Measurements from ENCODE around the gene ARHGEF17. TPM values are rescaled to one million over a fixed set of nuclear protein-coding genes. Genes with fewer than 3 reads are reported as not detected.

The ARHGEF17 gene
- total RNA-seq, 2 donors from 2014 or later: 0.95 TPM; not detected in 1

GRCh38 chr11:73396251-73396930 lies 88.3 kb downstream of the ARHGEF17 start:
- Mint-ChIP-seq H3K4me3 (no peak overlapping the region), H3K27me3 (no peaks in the 10 kb centered on the region), H3K9me3 (no peaks in the 10 kb centered on the region), H3K36me3 (no peaks in the 10 kb centered on the region), H3K27ac (no peak overlapping the region), H3K4me1 (ENCODE audit: low read depth in 2 of 2) (peaks cover 0 to 15% of the 10 kb centered on the region in 2 donors)
- ATAC-seq: no peak
- no peak for DNase-seq (ENCODE audit: low spot score)

- DNase-seq (ENCODE audit: low spot score): no peak
- Mint-ChIP-seq H3K4me1 (ENCODE audit: low read depth in 2 of 2) (peaks cover 0 to 15% of the 10 kb centered on the region in 2 donors), H3K36me3 (no peaks in the 10 kb centered on the region), H3K27me3 (no peaks in the 10 kb centered on the region), H3K9me3 (no peaks in the 10 kb centered on the region), H3K27ac (no peak overlapping the region), H3K4me3 (no peak overlapping the region)
- no peak for ATAC-seq
Measured at GRCh38 chr11:73396985-73397384, 88.9 kb downstream of the ARHGEF17 start.

- Mint-ChIP-seq H3K4me1 (ENCODE audit: low read depth in 2 of 2) (peaks cover 0 to 10% of the 10 kb centered on the region in 2 donors), H3K9me3 (no peaks in the 10 kb centered on the region), H3K27ac (peak overlapping the region in 1 of 2 donors; percentile 9), H3K36me3 (no peaks in the 10 kb centered on the region), H3K4me3 (no peak overlapping the region), H3K27me3 (no peaks in the 10 kb centered on the region)
- ATAC-seq: no peak
- no peak for DNase-seq (ENCODE audit: low spot score)
Measured at GRCh38 chr11:73397468-73398131, 89.5 kb downstream of the ARHGEF17 start.

GRCh38 chr11:73398132-73398526 lies 90.1 kb downstream of the ARHGEF17 start:
- peak overlapping the region in 1 of 2 donors; percentile 9 for H3K27ac Mint-ChIP-seq
- peaks cover 0 to 10% of the 10 kb centered on the region in 2 donors for H3K4me1 Mint-ChIP-seq (ENCODE audit: low read depth in 2 of 2)
- ATAC-seq (no peak), DNase-seq (ENCODE audit: low spot score) (no peak)
- no peaks in the 10 kb centered on the region for H3K36me3 Mint-ChIP-seq
- no peaks in the 10 kb centered on the region for H3K9me3 Mint-ChIP-seq
- no peak overlapping the region for H3K4me3 Mint-ChIP-seq
- H3K27me3 Mint-ChIP-seq: no peaks in the 10 kb centered on the region

GRCh38 chr11:73398721-73399120 lies 90.6 kb downstream of the ARHGEF17 start:
- Mint-ChIP-seq H3K9me3 (no peaks in the 10 kb centered on the region), H3K4me3 (no peak overlapping the region), H3K36me3 (no peaks in the 10 kb centered on the region), H3K27me3 (no peaks in the 10 kb centered on the region), H3K27ac (no peak overlapping the region), H3K4me1 (ENCODE audit: low read depth in 2 of 2) (peaks cover 0 to 10% of the 10 kb centered on the region in 2 donors)
- DNase-seq (ENCODE audit: low spot score) (no peak), ATAC-seq (no peak)

GRCh38 chr11:73399159-73399590 lies 91.1 kb downstream of the ARHGEF17 start:
- peaks cover 0 to 10% of the 10 kb centered on the region in 2 donors for H3K4me1 Mint-ChIP-seq (ENCODE audit: low read depth in 2 of 2)
- H3K27ac Mint-ChIP-seq: no peak overlapping the region
- ATAC-seq (no peak), DNase-seq (ENCODE audit: low spot score) (no peak)
- no peaks in the 10 kb centered on the region for H3K27me3 Mint-ChIP-seq
- no peaks in the 10 kb centered on the region for H3K36me3 Mint-ChIP-seq
- no peak overlapping the region for H3K4me3 Mint-ChIP-seq
- H3K9me3 Mint-ChIP-seq: no peaks in the 10 kb centered on the region

- H3K4me3 Mint-ChIP-seq: no peak overlapping the region
- ATAC-seq (no peak), DNase-seq (ENCODE audit: low spot score) (no peak)
- H3K27ac Mint-ChIP-seq: no peak overlapping the region
- H3K27me3 Mint-ChIP-seq: no peaks in the 10 kb centered on the region
- peaks cover 0 to 10% of the 10 kb centered on the region in 2 donors for H3K4me1 Mint-ChIP-seq (ENCODE audit: low read depth in 2 of 2)
- H3K36me3 Mint-ChIP-seq: no peaks in the 10 kb centered on the region
- no peaks in the 10 kb centered on the region for H3K9me3 Mint-ChIP-seq
Measured at GRCh38 chr11:73399636-73400035, 91.6 kb downstream of the ARHGEF17 start.

- H3K27ac Mint-ChIP-seq: no peak overlapping the region
- no peaks in the 10 kb centered on the region for H3K36me3 Mint-ChIP-seq
- ATAC-seq (no peak), DNase-seq (ENCODE audit: low spot score) (no peak)
- H3K9me3 Mint-ChIP-seq: no peaks in the 10 kb centered on the region
- no peak overlapping the region for H3K4me3 Mint-ChIP-seq
- H3K4me1 Mint-ChIP-seq (ENCODE audit: low read depth in 2 of 2): peaks cover 0 to 10% of the 10 kb centered on the region in 2 donors
- H3K27me3 Mint-ChIP-seq: no peaks in the 10 kb centered on the region
Measured at GRCh38 chr11:73400293-73400692, 92.2 kb downstream of the ARHGEF17 start.

- Mint-ChIP-seq H3K9me3 (no peaks in the 10 kb centered on the region), H3K27me3 (no peaks in the 10 kb centered on the region), H3K4me3 (no peak overlapping the region), H3K4me1 (ENCODE audit: low read depth in 2 of 2) (peaks cover 0 to 10% of the 10 kb centered on the region in 2 donors), H3K27ac (no peak overlapping the region), H3K36me3 (no peaks in the 10 kb centered on the region)
- DNase-seq (ENCODE audit: low spot score): no peak
- no peak for ATAC-seq
Measured at GRCh38 chr11:73401217-73401923, 93.3 kb downstream of the ARHGEF17 start.

- H3K27me3 Mint-ChIP-seq: no peaks in the 10 kb centered on the region
- DNase-seq (ENCODE audit: low spot score) (no peak), ATAC-seq (no peak)
- H3K9me3 Mint-ChIP-seq: no peaks in the 10 kb centered on the region
- H3K27ac Mint-ChIP-seq: no peak overlapping the region
- no peaks in the 10 kb centered on the region for H3K36me3 Mint-ChIP-seq
- no peak overlapping the region for H3K4me3 Mint-ChIP-seq
- peaks cover 0 to 8% of the 10 kb centered on the region in 2 donors for H3K4me1 Mint-ChIP-seq (ENCODE audit: low read depth in 2 of 2)
Measured at GRCh38 chr11:73401924-73402833, 94.1 kb downstream of the ARHGEF17 start.

GRCh38 chr11:73402834-73403185 lies 94.7 kb downstream of the ARHGEF17 start:
- H3K27ac Mint-ChIP-seq: no peak overlapping the region
- H3K27me3 Mint-ChIP-seq: no peaks in the 10 kb centered on the region
- DNase-seq (ENCODE audit: low spot score): no peak
- ATAC-seq: no peak
- H3K4me1 Mint-ChIP-seq (ENCODE audit: low read depth in 2 of 2): peaks cover 0 to 8% of the 10 kb centered on the region in 2 donors
- H3K36me3 Mint-ChIP-seq: no peaks in the 10 kb centered on the region
- no peaks in the 10 kb centered on the region for H3K9me3 Mint-ChIP-seq
- H3K4me3 Mint-ChIP-seq: no peak overlapping the region

GRCh38 chr11:73403541-73403940 lies 95.5 kb downstream of the ARHGEF17 start:
- Mint-ChIP-seq H3K4me3 (no peak overlapping the region), H3K4me1 (ENCODE audit: low read depth in 2 of 2) (peaks cover 0 to 8% of the 10 kb centered on the region in 2 donors), H3K9me3 (no peaks in the 10 kb centered on the region), H3K36me3 (no peaks in the 10 kb centered on the region), H3K27me3 (no peaks in the 10 kb centered on the region), H3K27ac (no peak overlapping the region)
- ATAC-seq (no peak), DNase-seq (ENCODE audit: low spot score) (no peak)

- H3K27ac Mint-ChIP-seq: no peak overlapping the region
- DNase-seq (ENCODE audit: low spot score) (no peak), ATAC-seq (no peak)
- no peak overlapping the region for H3K4me3 Mint-ChIP-seq
- H3K4me1 Mint-ChIP-seq (ENCODE audit: low read depth in 2 of 2): peaks cover 0 to 11% of the 10 kb centered on the region in 2 donors
- H3K9me3 Mint-ChIP-seq: no peaks in the 10 kb centered on the region
- no peaks in the 10 kb centered on the region for H3K27me3 Mint-ChIP-seq
- H3K36me3 Mint-ChIP-seq: peaks cover 4% of the 10 kb centered on the region
Measured at GRCh38 chr11:73404048-73404447, 96.0 kb downstream of the ARHGEF17 start.

All from natural killer cell treated with Interleukin-12 subunit alpha and Interleukin-12 subunit beta and Interleukin-15 and Interleukin-18, amount 100 ng/mL, for 72 hours (primary cell).